HEK293 (cell line): ENCODE measurements around the gene FSD2.

Experiments used
- EGR2 ChIP-seq: fragments of 450-650 bp; formaldehyde crosslinking; IDR thresholded peaks from 2 replicates; pipeline ENCODE4 v1.5.1; 2016; ENCODE audit warnings: low read depth, missing biosample characterization, missing genetic modification characterization
- HOXD13 ChIP-seq: sonication (generic); formaldehyde crosslinking; IDR thresholded peaks from 2 replicates; pipeline ENCODE4 v1.8.0; 2022; ENCODE audit warnings: missing genetic modification reagents, borderline replicate concordance
- KLF10 ChIP-seq: fragments of 450-650 bp; IDR thresholded peaks from 2 replicates; pipeline ENCODE4 v1.5.1; 2018; ENCODE audit warnings: missing biosample characterization, mild to moderate bottlenecking, missing genetic modification characterization
- MZF1 ChIP-seq: fragments of 450-650 bp; formaldehyde crosslinking; IDR thresholded peaks from 2 replicates; pipeline ENCODE4 v1.5.1; 2017; ENCODE audit warnings: missing biosample characterization, missing genetic modification characterization, borderline replicate concordance
- SP2 ChIP-seq: fragments of 450-650 bp; formaldehyde crosslinking; IDR thresholded peaks from 2 replicates; pipeline ENCODE4 v1.5.1; 2016; ENCODE audit warnings: missing biosample characterization, missing genetic modification characterization
- SP3 ChIP-seq: fragments of 450-650 bp; formaldehyde crosslinking; IDR thresholded peaks from 2 replicates; pipeline ENCODE4 v1.5.1; 2016; ENCODE audit warnings: missing biosample characterization, missing genetic modification characterization
- ZBTB21 ChIP-seq: fragments of 450-650 bp; formaldehyde crosslinking; IDR thresholded peaks from 2 replicates; pipeline ENCODE4 v1.5.1; 2017; ENCODE audit warnings: missing biosample characterization, missing genetic modification characterization
- ZNF10 ChIP-seq: fragments of 450-650 bp; formaldehyde crosslinking; IDR thresholded peaks from 2 replicates; pipeline ENCODE4 v1.5.1; 2017; ENCODE audit warnings: missing biosample characterization, missing genetic modification characterization
- ZNF146 ChIP-seq: fragments of 450-650 bp; formaldehyde crosslinking; IDR thresholded peaks from 2 replicates; pipeline ENCODE4 v1.5.1; 2016; ENCODE audit warnings: missing biosample characterization, missing genetic modification characterization
- ZNF148 ChIP-seq: fragments of 450-650 bp; formaldehyde crosslinking; IDR thresholded peaks from 2 replicates; pipeline ENCODE4 v1.5.0; 2017; ENCODE audit warnings: missing biosample characterization, missing genetic modification characterization, borderline replicate concordance
- ZNF175 ChIP-seq: fragments of 450-650 bp; formaldehyde crosslinking; IDR thresholded peaks from 2 replicates; pipeline ENCODE4 v1.5.1; 2016; ENCODE audit warnings: missing biosample characterization, missing genetic modification characterization
- ZNF211 ChIP-seq: fragments of 450-650 bp; formaldehyde crosslinking; IDR thresholded peaks from 2 replicates; pipeline ENCODE4 v1.5.1; 2016; ENCODE audit warnings: low read depth, missing biosample characterization, missing genetic modification characterization
- ZNF223 ChIP-seq: fragments of 450-650 bp; formaldehyde crosslinking; IDR thresholded peaks from 2 replicates; pipeline ENCODE4 v1.5.1; 2016; ENCODE audit warnings: missing biosample characterization, missing genetic modification characterization
- ZNF239 ChIP-seq: fragments of 450-650 bp; formaldehyde crosslinking; IDR thresholded peaks from 2 replicates; pipeline ENCODE4 v1.5.1; 2016; ENCODE audit warnings: missing biosample characterization, missing genetic modification characterization
- ZNF24 ChIP-seq: fragments of 450-650 bp; formaldehyde crosslinking; IDR thresholded peaks from 2 replicates; pipeline ENCODE4 v1.5.1; 2016; ENCODE audit warnings: missing biosample characterization, missing genetic modification characterization
- ZNF362 ChIP-seq: fragments of 450-650 bp; formaldehyde crosslinking; IDR thresholded peaks from 2 replicates; pipeline ENCODE4 v1.5.1; 2016; ENCODE audit warnings: missing biosample characterization, missing genetic modification characterization
- ZNF391 ChIP-seq: fragments of 450-650 bp; formaldehyde crosslinking; IDR thresholded peaks from 2 replicates; pipeline ENCODE4 v1.5.1; 2016; ENCODE audit warnings: low read depth, missing biosample characterization, missing genetic modification characterization, borderline replicate concordance
- ZNF394 ChIP-seq: fragments of 450-650 bp; formaldehyde crosslinking; IDR thresholded peaks from 2 replicates; pipeline ENCODE4 v1.5.1; 2016; ENCODE audit warnings: missing biosample characterization, missing genetic modification characterization, mild to moderate bottlenecking, moderate library complexity, borderline replicate concordance
- ZNF398 ChIP-seq: fragments of 450-650 bp; formaldehyde crosslinking; IDR thresholded peaks from 2 replicates; pipeline ENCODE4 v1.5.1; 2017; ENCODE audit warnings: missing biosample characterization, missing genetic modification characterization
- ZNF416 ChIP-seq: fragments of 450-650 bp; formaldehyde crosslinking; IDR thresholded peaks from 2 replicates; pipeline ENCODE4 v1.5.1; 2016; ENCODE audit warnings: missing biosample characterization, missing genetic modification characterization
- ZNF510 ChIP-seq: fragments of 450-650 bp; formaldehyde crosslinking; IDR thresholded peaks from 2 replicates; pipeline ENCODE4 v1.5.1; 2018; ENCODE audit warnings: mild to moderate bottlenecking, missing genetic modification characterization, missing biosample characterization; ENCODE audit not compliant: insufficient replicate concordance
- ZNF518A ChIP-seq: fragments of 450-650 bp; formaldehyde crosslinking; conservative IDR thresholded peaks from 2 replicates; pipeline ENCODE4 v1.5.1; 2016; ENCODE audit warnings: low read depth, missing biosample characterization, missing genetic modification characterization
- ZNF610 ChIP-seq: fragments of 450-650 bp; formaldehyde crosslinking; IDR thresholded peaks from 2 replicates; pipeline ENCODE4 v1.5.1; 2016; ENCODE audit warnings: missing biosample characterization, missing genetic modification characterization, borderline replicate concordance
- ZNF692 ChIP-seq: fragments of 450-650 bp; formaldehyde crosslinking; IDR thresholded peaks from 2 replicates; pipeline ENCODE4 v1.5.1; 2016; ENCODE audit warnings: missing biosample characterization, missing genetic modification characterization
- ZNF747 ChIP-seq: fragments of 450-650 bp; formaldehyde crosslinking; IDR thresholded peaks from 2 replicates; pipeline ENCODE4 v1.5.1; 2016; ENCODE audit warnings: missing biosample characterization, missing genetic modification characterization

FSD2 gene

GRCh38 chr15:82749951-82750830 lies 55.7 kb downstream of the FSD2 start (continued):
- TF ChIP-seq ZNF211 (tag by site-specific recombination) (no peak), ZNF416 (no peak), ZNF223 (tag by site-specific recombination) (no peak), ZNF146 (tag by site-specific recombination) (0 out of 2 replicates have a peak, but pooled peaks have one; percentile 2), ZNF391 (tag by site-specific recombination) (0 out of 2 replicates have a peak, but pooled peaks have one; percentile 22), ZNF394 (tag by site-specific recombination) (peak; percentile 46; the same call in 1 of the 2 replicates), SP2 (tag by site-specific recombination) (peak; percentile 95), HOXD13 (CRISPR knock-in tag) (peak; percentile 94), ZNF362 (tag by site-specific recombination) (no peak), ZNF692 (tag by site-specific recombination) (peak; percentile 43; the same call in 1 of the 2 replicates), EGR2 (tag by site-specific recombination) (no peak), ZNF148 (tag by site-specific recombination) (no peak), ZBTB21 (0 out of 2 replicates have a peak, but pooled peaks have one; percentile 22), ZNF747 (tag by site-specific recombination) (no peak), KLF10 (tag by site-specific recombination) (no peak), ZNF510 (tag by site-specific recombination) (no peak), ZNF24 (0 out of 2 replicates have a peak, but pooled peaks have one; percentile 11), ZNF398 (no peak), SP3 (tag by site-specific recombination) (peak; percentile 65), ZNF610 (tag by site-specific recombination) (peak; percentile 28; the same call in 1 of the 2 replicates), ZNF175 (no peak), MZF1 (tag by site-specific recombination) (0 out of 2 replicates have a peak, but pooled peaks have one; percentile 29), ZNF10 (tag by site-specific recombination) (no peak), ZNF518A (tag by site-specific recombination) (peak; percentile 98), ZNF239 (tag by site-specific recombination) (no peak)
